GM10847 (cell line): ENCODE measurements around the gene SNRPE.

Experiments
- POLR2A ChIP-seq: IDR thresholded peaks from 2 replicates; pipeline ENCODE4 v1.6.1; 2011; ENCODE audit not compliant: insufficient read length; ENCODE audit errors: extremely low read depth

The SNRPE gene

DNA sequence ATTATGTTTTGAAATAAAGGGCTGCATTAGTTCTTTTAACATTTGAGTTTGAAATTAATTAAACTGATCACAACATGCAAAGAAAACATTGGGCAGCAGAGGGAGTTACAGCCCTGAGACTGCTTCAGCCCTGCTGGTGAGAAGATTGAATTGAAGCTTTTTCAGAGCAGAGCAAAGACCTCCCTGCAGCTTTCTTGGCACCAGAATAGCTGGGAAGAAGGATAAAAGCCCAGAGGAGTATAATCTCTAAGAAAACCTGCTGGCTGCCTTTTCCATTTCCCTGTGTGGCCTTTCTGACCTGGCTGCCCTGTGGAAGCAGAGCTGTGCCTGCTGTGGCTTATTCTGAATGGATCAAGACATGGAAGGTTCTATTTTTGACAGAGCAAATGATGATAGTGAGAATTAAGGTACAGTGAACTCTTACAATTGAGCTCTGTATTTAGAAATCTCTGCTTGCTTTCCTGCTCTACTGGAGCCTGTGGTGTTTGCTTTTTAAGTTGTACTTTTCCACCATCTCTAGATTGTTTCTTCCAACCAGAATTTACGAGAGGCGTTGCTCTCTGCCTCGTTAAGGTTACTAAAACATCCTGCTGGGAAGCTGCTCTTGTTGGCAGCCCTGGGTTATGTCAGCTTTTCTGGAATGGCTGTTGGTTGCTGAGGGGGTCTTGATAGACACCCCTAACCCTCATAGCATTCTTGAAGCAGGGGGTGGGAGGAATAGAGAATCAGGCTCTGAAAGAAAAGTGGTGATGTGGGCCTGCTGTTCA lies 9.9 kb downstream of the SNRPE start:
- no peak for TF ChIP-seq POLR2A

DNA sequence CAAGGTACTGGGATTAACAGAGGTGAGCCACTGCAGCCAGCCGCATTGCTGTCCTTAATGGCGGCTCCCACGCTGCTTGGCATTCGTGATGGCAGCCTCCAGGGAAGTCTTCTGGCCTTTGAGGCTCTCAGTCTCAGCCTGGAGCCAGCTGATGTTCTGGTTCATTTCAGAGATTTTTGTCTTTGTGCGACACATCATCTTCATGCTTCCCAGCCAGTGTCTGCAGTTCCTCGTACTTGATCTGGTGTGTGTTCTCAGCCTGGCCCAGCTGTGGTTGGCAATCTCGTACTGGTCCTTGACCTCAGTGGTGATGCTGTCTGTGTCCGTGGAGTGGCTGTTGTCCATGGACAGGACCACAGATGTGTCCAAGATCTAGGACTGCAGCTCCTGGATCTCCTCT lies 11.7 kb downstream of the SNRPE start:
- no peak for TF ChIP-seq POLR2A

DNA sequence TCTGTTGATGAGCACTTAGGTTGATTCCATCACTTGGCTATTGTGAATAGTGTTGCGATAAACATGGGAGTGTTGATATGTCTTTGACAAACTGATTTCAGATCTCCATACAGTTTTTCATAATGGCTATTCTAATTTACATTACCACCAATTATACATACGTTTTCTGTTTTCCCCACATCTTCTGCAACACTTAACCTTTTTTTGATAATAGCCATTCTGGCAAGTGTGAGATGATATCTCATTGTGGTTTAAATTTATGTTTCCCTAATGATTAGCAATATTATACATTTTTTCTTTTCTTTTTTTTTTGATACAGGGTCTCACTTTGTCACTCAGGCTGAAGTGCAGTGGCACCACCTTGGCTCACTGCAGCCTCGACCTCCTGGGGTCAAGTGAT lies 17.0 kb downstream of the SNRPE start:
- no peak for TF ChIP-seq POLR2A

DNA sequence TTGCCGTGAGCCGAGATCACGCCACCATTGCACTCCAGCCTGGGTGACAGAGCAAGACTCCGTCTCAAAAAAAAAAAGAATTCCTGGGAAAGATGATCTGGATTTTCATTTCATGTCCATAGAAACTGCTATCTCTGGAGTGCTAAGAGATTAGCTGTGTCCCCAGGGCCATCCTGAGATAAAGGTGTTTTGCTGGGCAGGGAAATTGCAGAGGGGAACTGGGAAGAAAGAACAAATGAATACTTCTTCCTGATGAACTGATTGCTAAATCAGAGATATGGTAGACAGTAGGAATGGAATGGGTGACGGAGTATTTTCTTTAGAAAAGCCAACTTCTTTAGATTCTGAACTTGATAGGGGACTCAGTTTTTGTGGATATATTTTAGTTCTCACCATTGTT lies 19.2 kb downstream of the SNRPE start:
- no peak for TF ChIP-seq POLR2A

DNA sequence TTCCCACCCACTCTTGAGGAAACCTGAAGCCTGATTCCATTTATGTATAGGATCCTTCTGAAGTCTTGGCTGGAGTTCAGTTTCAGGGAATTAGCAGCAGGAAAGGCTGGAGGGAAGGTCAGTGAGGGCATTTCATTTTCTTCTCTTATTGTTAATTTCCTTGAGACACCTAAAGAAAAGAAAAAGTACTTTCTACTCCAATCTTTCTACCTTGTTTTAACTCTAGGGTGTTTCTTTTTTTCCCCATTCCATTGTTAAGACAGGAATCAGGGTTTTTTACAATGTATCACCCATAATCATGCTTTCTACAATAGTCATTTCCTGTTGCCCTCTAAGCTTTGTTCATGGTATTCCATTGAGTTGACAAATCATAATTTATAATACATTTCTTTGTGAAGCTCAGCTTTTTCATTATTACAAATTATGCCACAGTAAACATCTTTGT lies 27.4 kb downstream of the SNRPE start:
- TF ChIP-seq POLR2A = no peak

DNA sequence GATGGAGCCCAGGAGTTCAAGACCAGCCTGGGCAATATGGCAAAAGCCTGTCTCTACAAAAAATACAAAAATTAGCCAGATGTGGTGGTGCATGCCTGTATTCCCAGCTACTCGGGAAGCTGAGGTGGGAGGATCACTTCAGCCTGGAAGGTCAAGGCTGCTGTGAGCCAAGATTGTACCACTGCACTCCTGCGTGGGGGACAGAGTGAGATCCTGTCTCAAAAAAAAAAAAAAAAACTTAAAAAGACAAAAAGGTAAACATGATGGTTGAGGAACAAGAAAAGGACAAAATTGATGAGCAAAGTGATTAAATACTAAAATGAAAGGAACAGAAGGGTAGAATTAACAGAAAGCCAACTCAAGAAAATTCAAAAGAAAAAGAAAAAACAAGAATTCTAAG lies 30.6 kb downstream of the SNRPE start:
- no peak for TF ChIP-seq POLR2A

DNA sequence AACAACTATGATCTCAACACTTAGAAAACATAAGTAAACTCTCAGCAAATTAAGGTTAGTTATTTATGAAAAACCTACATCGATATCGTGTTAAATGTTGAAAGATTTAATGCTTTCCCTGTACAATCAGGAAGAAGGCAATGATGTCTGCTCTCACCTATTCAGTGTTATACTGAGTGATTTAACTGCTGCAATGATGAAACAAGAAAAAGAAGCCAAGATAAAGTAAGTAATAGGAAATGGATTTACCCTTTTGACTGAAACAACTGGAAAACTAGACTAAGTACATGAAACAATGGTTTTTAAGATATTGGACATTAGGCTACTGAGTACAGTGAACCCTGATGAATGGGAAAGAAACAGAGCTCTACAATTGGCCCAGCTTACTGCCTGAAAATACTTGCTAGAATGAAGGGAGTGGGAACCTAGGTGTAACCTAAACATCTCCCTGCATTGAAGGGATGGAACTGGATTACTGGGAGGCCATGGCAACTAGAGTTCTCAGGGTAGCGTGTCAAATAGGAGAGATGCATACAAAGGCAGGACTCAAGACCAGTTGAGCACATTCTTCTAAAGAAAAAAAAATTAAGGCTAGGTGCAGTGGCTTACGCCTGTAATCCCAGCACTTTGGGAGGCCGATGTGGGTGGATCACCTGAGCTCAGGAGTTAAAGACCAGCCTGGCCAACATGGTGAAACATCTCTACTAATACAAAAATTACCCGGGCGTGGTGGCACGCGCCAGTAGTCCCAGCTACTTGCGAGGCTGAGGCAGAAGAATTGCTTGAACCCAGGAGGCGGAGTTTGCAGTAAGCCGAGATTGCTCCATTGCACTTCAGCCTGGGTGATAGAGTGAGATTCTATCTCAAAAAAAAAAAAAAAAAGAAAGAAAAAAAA lies 37.3 kb downstream of the SNRPE start:
- no peak for TF ChIP-seq POLR2A

DNA sequence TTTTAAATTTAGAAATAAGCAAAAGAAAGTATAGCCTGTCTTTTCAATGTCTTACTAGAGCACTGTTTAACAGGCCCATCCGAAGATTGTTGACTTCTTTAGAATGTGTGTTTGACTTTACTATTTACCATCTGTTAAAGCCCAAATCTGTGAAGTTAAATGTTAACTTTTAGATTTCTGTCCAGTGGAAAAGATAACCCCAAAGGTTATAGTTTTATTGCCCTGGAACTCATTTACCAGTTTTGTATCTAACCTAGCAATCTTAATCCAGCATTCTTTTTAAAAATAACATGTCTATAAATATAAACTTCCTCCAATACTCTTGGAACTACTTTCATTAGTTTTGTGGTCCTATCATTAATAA lies 37.9 kb downstream of the SNRPE start:
- TF ChIP-seq POLR2A = no peak

DNA sequence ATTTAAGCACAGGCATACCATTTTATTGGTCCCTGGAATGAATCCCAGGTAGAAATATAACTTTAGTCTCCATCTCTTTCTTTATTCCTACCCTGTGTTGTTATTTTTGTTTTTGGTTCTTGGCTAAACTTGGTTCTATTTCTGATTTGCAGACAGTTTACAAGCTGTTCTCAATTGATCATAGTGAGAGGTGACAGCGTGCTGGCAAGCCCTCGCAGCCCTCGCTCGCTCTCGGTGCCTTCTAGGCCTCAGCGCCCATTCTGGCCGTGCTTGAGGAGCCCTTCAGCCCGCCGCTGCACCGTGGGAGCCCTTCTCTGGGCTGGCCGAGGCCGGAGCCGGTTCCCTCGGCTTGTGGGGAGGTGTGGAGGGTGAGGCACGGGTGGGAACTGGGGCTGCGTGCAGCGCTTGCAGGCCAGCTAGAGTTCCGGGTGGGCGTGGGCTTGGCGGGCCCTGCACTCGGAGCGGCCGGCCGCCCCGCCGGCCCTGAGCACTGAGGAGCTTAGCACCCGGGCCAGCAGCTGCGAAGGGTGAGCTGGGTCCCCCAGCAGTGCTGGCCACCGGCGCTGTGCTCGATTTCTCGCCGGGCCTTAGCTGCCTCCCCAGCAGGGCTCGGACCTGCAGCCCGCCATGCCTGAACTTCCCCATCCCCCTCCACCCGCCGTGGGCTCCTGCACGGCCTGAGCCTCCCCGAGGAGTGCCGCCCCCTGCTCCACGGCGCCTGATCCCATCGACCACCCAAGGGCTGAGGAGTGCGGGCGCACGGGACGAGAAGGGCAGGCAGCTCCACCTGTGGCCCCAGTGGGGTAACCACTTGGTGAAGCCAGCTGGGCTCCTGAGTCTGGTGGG lies 38.7 kb downstream of the SNRPE start:
- TF ChIP-seq POLR2A = no peak

DNA sequence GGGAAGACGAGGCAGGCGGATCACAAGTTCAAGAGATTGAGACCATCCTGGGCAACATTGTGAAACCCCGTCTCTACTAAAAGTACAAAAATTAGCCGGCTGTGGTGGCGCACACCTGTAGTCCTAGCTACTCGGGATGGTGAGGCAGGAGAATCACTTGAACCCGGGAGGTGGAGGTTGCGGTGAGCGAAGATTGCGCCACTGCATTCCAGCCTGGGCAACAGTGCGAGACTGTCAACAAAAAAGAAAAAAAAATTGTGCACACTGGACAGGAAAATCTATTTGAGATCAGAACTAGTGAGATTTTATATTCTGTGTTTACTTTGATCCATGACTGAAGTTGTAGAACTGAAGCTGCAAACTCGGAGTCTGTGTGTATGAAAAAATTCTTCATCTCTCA lies 40.2 kb downstream of the SNRPE start:
- no peak for TF ChIP-seq POLR2A

DNA sequence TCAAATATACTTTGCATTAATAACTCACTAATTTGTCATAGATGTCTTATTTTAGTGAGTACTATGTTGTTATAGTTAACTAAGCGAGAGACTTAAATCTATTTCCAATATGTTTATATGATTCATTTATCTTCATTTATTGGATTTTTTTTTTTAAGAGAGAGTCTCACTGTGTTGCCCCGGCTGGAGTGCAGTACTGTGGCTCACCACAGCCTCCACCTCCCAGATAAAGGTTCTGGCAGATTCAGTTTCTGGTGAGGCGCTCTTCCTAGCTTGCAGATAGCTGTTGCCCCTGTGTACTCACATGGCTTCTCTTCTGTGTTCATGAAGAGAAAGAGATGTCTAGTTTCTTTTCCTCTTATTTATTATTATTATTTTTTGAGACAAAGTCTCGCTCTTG lies 43.9 kb downstream of the SNRPE start:
- TF ChIP-seq POLR2A = no peak

DNA sequence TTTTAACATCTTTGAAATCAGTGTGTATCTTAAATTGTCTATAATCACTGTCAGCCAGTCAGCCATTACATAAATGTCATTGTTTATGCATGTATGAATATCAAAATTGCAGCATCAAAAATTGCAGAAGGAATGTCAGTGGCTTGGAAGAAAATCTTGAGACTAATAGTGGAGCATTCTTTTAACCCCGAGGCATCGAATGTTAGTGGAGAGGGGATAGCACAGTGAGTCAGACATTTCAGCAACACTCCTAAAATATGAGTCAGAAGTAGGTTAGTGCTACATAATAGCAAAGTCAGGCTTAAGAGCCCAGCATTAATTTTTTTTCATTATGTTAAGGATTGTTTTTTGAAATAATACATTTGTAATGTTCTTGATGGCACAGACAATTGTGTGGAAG lies 45.5 kb downstream of the SNRPE start:
- no peak for TF ChIP-seq POLR2A

DNA sequence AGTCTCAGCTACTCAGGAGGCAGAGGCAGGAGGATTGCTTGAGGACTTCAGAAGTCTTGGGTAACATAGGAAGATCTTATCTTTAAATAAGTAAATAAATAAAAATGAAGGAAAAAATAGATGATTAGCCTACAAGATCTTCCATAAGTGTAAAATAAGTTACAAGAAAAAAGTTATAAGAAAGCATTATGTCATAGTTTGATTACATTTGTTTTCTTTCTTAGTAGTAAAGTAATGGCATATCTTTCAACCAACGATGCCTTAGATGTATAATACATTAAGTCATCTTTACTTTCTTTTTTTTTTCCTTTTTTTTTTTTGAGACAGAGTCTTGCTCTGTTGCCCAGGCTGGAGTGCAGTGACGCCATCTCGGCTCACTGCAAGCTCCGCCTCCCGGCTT lies 46.5 kb downstream of the SNRPE start:
- TF ChIP-seq POLR2A = no peak

DNA sequence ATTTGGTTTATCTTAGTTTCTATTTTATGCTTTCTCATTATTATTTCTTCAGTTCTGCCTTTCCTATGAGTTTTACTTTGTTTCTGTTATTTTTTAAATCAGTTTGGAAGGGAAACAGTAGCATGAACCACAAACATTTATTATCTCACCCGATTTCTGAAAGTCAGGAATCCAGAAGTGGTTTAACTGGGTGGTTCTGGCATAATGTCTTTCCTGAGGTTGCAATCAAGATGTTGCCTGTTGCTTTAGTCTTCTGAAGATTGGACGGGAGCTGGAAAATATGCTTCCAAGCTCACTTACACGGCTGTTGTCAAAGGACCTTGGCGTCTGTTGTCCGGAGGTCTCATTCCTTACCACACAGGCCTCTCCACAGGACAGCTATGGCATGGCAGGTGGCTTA lies 50.4 kb downstream of the SNRPE start:
- no peak for TF ChIP-seq POLR2A

DNA sequence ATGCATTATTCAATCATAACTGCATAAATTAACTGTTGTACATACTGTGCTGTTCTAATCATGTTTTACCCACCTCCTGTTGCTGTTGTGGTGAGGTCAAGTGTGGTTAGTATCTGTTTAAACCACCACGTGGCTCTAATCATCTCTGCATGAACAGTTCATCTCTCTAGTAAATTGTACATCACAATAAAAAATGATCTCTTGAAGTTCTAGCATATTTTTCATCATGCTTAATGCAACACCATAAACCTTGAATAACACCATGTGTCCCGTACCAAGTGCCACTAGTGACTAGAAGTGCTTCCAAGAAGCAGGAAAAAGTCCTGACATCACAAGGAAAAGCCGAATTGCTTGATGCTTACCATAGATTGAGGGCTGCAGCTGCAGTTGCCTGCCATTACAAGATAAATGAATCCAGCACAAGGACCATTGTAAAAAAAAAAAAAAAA lies 51.7 kb downstream of the SNRPE start:
- TF ChIP-seq POLR2A = no peak
